NCI-H187 treated with DMSO at 0.1 percent for 48 hours (cell line): ENCODE data around the gene NCEH1.

ENCODE experiments used
- DNase-seq: peaks from one replicate; lab custom pipeline; 2025; lab: John Stamatoyannopoulos, UW

The NCEH1 gene

GRCh38 chr3:172644258-172644657 is 66.6 kb downstream of the NCEH1 start:
- no peak for DNase-seq

DNA sequence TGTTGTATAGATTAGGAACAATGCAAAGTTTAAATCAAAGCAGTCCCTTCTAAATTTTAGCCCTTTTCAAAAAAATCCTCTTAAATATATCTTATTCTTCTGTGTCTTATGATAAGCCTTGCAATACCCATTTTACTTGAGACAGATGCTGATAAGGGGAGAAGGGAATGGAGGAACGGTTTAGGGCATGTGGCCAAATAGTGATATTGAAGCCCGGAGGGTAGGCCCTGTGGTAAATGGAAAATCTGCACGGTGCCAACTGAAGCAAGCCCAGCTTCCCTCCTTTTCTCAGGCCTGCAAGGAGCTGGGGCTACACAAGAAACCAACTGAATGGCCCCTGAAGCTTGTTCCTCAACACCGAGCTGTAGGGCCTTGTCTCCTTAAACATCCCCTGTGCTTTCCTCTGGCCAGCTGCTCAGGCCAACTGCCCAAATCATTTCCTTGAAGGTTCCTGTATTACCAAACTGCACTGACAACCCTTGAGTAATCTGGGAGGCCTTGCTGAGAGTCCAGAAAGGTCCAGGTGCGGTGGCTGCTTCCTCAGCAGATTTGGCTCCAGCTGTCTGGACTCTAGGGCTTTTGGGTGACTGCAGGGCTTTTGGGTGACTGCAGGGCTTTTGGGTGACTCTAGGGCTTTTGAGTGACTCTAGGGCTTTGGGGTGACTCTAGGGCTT is 67.2 kb downstream of the NCEH1 start:
- no peak for DNase-seq

GRCh38 chr3:172641291-172641690 is 69.6 kb downstream of the NCEH1 start:
- DNase-seq, result no peak

DNA sequence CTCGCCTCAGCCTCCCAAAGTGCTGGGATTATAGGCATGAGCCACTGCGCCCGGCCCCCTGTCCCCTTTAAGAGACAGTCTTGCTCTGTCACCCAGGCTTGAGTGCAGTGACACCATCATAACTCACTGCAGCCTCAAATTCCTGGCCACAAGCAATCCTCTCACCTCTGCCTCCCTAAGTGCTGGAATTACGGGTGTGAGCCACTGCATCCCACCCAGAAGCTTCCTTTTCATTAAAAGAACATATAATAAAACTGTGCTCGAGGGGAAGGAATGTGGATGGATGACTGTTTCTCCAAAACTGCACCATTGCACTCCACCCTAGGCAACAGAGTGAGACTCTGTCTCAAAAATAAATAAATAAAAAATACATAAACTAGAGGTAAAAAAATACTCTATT is 70.1 kb downstream of the NCEH1 start:
- DNase-seq, result no peak

- no peak for DNase-seq
Measured at GRCh38 chr3:172635588-172635987, 75.3 kb downstream of the NCEH1 start.

DNA sequence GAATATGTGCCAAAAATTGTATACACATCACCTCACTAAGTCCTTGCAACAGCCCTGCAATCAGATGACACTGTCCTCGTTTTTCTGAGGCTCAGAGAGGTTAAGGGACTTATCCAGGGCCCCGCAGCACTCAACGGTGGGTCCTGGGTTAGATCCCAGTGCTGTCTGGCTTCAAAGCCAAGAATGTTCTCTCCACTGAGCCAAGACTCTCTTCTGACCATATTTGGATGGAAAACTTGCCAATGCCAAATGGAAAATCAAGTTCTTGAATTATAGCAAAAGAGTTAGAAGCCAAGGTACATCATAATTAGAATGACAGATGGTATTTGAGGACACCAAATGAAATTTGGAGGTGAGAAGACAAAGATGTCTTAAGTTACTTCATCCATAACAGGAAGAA is 75.9 kb downstream of the NCEH1 start:
- no peak for DNase-seq

DNA sequence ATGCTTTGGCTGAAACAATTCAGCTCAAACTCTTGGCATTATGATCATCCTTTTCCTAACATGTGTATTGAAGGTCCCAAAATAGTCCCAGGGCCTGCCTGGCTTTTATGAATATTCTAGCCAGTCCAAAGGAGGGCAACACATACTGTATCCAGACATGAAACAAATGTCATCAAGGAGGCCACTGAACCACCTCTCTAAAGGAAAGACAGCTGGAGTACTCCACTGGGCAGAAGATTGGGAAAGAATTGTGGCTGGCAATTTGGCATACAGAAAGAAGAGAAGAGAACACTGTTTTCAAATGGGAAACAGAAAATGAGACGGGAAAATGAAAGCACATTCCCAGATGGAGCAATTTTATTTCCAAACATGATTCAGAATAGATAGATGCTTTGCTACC is 80.6 kb downstream of the NCEH1 start:
- no peak for DNase-seq

- DNase-seq, result no peak
Measured at GRCh38 chr3:172629470-172629869, 81.4 kb downstream of the NCEH1 start.

- no peak for DNase-seq
Measured at GRCh38 chr3:172627057-172627809, 83.6 kb downstream of the NCEH1 start.

DNA sequence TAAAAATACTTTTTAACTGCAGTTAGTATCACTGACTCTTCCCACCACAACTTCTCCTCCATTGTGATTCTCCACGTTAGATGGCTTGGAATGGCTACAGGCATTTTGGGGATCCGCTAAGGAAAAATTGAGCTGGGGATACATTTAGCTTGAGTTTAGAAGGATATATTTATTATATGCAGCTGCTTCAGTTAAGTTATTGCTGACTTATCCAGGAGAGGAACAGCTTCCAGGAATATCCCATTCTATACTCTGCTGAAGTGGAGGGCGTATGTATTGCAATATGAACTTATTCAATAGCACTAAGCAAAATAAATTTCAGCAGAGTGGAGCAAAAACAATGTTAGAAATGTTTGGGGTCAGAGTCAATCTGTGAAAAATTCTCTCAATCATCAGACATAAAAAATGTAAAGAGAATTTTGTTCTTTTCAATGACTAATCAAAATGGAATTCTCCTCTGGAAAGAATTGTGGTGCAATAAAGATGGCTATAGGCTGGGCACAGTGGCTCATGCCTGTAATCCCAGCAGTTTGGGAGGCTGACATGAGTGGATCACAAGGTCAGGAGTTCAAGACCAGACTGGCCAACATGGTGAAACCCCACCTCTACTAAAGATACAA is 84.7 kb downstream of the NCEH1 start:
- DNase-seq, result no peak

DNA sequence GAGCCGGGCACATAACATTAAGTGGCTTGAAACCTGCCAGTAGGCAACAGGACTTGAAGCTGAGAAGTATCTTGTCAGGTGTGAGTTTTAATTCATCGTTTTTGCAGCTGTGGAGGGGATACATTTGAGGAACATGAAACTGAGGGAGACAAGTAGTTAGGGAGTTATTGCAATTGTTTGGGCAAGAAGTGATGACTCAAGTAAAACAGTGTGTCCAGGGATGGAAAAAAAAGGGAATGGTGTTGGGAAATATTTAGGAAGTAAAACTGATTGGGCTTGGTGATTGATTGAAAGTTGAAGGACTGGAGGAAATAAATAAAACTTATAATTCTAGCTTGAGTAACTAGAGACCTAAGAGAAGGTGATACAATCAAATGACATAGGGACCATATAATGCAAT is 85.5 kb downstream of the NCEH1 start:
- no peak for DNase-seq

- no peak for DNase-seq
Measured at GRCh38 chr3:172624999-172625398, 85.9 kb downstream of the NCEH1 start.

GRCh38 chr3:172622916-172623700 is 87.8 kb downstream of the NCEH1 start:
- DNase-seq, result no peak

- no peak for DNase-seq
Measured at GRCh38 chr3:172622156-172622555, 88.7 kb downstream of the NCEH1 start.

GRCh38 chr3:172617976-172618375 is 92.9 kb downstream of the NCEH1 start:
- no peak for DNase-seq

DNA sequence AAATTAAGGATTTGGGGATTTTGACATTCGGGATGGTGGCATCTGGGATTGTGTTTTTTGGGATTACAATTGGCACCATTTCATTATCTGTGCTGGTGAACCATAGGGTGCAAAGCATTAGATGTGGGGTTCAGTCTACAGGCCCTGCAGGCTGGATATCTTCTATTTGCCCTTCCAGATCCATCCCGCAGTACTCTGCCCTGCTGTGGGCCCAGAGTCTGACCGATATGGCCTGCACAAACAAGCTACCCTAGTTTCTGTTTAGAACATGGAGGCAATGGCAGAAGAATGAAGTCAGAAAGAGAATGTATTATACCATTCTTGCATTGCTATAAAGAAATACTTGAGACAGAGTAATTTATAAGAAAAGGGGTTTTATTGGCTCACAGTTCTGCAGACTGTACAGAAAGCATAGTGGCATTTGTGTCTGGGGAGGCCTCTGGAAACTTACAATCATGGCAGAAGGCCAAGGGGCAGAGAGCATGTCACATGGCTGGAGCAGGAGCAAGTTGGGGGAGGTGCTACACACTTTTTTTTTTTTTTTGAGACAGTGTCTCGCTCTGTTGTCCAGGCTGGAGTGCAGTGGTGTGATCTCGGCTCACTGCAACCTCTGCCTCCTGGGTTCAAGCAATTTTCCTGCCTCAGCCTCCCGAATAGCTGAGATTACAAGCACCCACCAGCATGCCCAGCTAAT is 93.7 kb downstream of the NCEH1 start:
- DNase-seq, result no peak

DNA sequence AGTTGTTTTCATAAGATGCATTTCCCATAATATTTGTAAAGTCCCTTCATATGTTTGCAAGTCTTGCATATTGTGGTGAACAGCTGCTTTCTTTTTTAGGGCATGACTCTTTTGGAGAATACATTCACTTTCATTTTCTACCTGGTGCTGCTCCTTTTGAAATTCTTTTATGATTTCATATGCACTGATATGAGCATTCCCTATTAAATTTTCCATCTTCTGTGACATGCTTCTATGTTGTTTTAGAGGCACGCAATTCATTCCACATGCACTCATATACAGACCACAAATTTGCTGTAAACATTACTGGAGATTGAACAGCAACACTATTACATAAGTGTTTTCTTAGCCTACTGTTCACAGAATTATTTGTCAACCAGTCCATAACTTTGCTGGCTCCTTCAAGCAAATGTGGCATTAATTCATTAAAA is 94.8 kb downstream of the NCEH1 start:
- DNase-seq, result no peak

GRCh38 chr3:172615296-172615695 is 95.6 kb downstream of the NCEH1 start:
- DNase-seq, result no peak

GRCh38 chr3:172614340-172615274 is 96.3 kb downstream of the NCEH1 start:
- DNase-seq, result no peak

DNA sequence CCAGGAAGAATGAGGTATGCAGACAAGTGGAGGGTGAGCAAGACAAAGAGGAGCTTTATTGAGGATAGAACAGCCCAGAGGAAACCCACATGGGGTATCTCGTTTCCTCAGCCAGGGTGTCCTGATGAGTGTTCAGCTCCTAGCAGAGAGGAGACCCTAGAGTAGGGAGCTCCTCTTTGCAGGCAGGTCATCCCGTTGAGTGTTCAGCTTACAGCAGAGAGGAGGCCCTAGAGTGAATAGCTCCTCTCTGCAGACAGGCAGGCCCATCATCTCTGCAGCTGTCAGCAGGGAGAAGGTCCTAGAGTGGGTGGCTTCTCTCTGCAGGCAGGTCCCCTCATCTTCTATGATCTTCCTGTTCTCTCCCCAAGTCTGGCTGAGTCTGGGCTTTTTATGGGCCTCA is 97.0 kb downstream of the NCEH1 start:
- DNase-seq, result no peak
